Regular cardiac myocyte (primary cell): Measurements from ENCODE around the gene CCDC88A. TPM values are rescaled to one million over a fixed set of nuclear protein-coding genes. Genes with fewer than 3 reads are reported as not detected.

ENCODE experiments used
- total RNA-seq: library from RNA; depleted of rRNA; stranded (reverse); fragments of >200 nt; gene quantifications from 2 replicates; pipeline ENCODE4 v1.2.3, GENCODE V29; 2014

The CCDC88A gene
- total RNA-seq = 43.1 and 52.9 TPM in 2 replicates

GRCh38 chr2:55419679-55420438 is at the start of gene CCDC88A:
Gene CCDC88A, minus strand, starts transcription at chr2:55419856. Its CDS starts 777 bp downstream, at chr2:55419079.

GRCh38 chr2:55268907-55269644 is 150.6 kb downstream of the CCDC88A start, which contains the start of gene MTIF2:
Gene MTIF2, minus strand, starts transcription at chr2:55269231. Its CDS starts 5,373 bp downstream, at chr2:55263858.

Other genes with a start within 250 kb of the CCDC88A start
- 6.1 and 7.9 TPM in 2 replicates for gene CLHC1, start 187.6 kb downstream of the CCDC88A start, total RNA-seq
- 761 and 849 TPM in 2 replicates for gene RPS27A, start 187.2 kb downstream of the CCDC88A start, total RNA-seq
- gene MTIF2, start 150.6 kb downstream of the CCDC88A start, total RNA-seq = 41.2 and 44.9 TPM in 2 replicates
- gene CFAP36, start 99.9 kb upstream of the CCDC88A start, total RNA-seq = 22.0 and 25.7 TPM in 2 replicates
- gene PPP4R3B, start 197.8 kb upstream of the CCDC88A start, total RNA-seq = 44.0 and 52.0 TPM in 2 replicates